ENCODE results near the gene ZNF580.

The ZNF580 gene

DNA sequence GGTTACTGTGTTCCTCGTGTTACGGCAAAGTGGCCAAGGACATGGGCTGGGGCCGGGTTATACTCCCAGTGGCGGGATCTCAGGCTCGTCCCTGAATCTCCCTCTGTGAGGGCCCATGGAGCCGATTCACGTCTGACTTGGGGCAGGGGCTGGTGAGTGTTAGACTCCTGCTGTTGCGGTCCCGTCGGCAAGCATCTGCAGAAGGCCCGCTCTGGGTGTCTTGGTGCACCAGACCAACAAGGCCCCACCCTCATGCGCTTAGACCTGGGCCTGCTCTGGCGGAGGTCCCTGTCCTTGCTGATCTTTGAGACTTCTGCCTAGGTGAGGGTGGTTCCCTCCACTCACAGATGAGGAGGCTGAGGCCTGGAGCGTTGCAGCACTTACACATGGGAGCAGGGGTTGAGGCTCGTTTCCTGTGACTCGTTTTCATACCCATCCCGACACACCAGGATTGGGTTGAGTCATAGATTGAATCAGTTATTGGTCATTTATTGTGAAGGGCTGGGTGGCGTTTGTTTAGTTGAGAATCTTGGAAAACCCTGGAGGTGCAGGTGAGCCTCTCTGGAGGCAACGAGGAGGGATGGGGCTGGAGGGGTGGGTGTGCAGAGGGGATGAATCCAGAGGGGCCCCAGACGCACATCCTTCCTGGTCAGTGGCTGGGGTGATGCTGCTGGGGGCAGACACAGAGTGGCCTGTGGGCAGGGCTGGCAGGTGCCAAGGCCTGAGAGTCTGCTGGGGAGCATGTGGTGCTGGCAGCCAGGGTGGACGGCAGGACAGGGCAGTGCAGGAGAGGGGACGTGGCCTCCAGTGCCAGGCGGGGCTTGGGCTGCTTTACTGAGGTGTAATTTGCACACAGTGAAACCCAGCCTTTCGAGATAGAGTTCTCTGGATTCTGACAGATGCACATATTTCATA is 38.8 kb downstream of the ZNF580 start:
- no peak for DNase-seq (ENCODE audit: low spot score)

DNA sequence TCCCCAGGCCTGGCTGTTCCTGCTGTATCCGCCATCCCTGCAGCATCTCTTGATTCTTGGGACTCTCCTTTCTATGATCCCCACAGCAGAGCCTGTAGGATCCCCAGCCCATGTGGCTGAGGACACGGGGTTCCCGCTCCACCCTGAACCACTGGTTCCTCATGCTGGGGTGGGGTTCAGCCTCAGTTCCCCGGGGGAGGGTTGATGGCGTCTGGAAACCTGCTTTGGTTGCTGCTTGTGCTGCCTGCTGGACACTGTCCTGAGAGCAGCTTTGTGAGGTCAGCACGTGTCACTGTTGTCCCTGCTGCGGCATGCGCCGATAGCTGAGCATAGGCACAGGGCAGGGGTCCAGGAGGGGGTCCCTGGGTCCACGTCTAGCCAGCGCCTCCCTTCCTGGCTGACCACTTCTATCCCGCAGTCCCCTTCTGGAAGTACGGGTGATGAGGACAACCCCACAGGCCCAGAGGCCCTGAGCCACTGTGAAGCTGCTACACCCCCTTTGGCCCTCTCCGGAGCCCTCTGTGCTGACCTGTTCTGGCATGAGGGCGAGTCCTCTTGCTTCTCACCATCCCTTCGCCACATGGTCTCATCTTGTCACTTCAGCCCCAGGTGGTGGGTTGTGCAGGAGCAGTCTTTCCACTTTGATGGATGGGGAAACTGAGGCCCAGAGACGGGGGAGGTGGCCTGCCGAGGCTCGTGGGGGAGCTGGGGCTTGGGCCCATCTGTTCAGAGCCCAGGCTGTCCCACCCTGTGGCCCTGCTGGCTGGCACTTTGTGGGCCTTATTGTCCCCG is 39.7 kb downstream of the ZNF580 start:
- no peak for DNase-seq (ENCODE audit: low spot score)

DNA sequence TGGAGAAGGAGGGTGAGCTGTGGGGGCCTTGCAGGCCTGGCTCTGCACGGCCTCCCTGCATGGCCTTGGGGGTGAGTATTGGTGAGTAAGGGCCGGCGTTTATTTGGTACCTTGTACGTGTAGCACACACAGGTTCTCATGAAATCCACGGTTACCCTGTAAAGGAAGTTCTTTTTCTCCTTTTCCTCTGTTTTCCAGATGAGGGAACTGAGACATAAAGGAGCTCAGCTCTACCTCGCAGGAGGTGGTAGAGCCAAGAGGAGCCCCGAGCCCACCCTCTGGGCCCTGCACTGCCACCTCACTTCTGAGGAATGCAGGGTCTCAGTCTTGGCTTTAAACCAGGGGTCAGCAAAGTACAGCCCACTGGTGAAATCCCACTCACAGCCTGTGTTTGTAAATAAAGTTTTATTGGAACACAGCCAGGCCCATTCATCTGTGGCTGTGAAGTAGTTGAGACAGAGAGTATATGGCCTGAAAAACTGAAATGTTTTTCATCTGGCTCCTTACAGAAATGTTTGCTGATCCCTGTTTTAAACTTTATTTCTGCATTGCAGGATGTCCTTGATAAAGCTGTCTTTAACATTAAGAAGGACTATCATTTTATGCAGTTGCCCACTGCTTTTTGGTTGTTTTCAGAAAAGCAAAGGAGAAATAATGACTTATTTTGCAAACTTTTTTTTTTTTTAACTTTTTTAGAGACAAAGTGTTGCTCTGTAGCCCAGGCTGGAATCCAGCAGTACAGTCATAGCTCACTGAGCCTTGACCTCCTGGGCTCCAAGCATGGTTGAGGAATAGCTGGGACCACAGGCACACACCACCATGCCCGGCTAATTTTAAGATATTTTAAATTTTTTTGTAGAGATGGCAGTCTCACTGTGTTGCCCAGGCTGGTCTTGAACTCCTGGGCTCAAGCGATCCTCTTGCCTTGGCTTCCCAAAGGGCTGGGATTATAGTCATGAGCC is 40.6 kb downstream of the ZNF580 start:
- DNase-seq (ENCODE audit: low spot score): no peak

DNA sequence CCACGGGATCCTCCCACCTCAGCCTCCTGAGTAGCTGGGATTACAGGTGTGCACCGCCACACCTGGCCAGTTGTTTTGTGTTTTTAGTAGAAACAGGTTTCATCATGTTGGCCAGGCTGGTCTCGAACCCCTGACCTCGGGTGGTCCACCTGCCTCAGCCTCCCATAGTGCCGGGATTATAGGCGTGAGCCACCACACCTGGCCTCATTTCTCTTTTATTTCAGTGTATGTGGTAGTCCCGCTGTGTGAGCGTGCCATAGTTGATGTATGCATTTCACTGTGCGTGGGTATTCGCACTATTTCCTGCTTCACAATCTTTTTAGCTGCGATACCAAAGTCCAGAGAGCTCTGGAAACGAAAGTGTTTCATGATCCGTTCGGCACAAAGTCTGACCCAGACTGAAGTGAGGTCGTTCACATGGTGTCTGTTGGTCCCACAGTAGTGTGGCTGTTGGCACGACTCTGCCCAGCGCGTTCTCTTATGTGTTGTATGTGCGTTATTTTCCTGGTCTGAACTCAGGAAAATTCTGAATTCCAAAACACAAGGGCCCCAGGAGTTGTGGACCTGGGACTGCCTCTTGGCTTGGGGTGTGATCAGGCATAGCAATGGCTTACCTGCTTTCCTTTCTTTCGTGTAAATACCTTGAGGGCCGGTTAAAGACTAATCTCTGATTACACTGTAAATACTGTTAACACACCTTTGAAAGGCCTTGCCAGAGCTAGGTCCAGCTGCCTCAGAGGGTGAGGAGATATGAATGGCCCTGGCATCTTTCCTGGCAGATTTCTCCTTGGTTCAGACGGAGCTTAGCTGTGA is 42.9 kb downstream of the ZNF580 start:
- no peak for DNase-seq (ENCODE audit: low spot score)

DNA sequence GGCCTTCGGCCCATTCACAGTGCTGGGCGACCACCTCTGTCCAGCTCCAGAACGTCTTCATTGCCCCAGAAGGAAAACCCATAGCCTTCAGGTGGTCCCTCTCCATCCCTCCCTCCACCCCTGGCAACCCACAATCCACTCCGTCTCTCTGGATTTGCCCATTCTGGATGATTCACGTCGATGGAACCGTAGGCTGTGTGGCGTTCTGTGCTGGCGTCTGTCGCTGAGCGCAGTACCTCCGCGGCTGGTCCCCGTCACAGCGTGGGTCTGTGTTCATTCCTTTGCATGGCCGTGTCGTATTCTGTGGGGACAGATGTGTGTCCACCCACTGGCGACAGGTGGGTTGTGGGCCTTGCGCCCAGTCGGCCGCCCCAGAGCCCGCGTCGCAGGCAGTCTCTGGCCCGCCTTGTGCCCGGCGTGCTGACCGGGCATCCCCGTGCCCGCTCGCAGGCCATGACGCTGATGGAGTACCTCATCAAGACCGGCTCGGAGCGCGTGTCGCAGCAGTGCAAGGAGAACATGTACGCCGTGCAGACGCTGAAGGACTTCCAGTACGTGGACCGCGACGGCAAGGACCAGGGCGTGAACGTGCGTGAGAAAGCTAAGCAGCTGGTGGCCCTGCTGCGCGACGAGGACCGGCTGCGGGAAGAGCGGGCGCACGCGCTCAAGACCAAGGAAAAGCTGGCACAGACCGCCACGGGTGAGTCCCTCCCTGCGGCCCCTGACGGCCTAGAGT is 44.3 kb downstream of the ZNF580 start:
- no peak for DNase-seq (ENCODE audit: low spot score)

DNA sequence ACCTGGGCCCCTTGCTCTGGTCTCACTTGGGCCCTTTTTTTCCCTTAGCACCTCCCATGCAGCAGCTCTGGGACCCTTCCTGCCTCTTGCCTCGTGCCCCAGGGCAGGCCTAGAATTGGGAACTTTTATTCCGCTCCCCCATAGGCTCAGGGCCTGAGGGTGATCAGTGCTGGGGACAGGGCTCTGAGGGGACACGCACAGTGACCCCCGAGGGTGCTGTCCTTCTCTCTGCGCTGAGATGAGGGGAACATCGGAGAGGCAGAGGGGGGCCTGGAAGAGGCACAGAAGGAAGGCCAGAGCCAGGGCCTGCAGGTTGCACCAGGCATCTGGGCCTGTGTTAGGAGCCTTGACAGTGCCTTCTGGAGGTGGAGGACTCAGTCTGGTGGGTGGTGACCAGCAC is 45.0 kb downstream of the ZNF580 start:
- DNase-seq (ENCODE audit: low spot score): no peak

DNA sequence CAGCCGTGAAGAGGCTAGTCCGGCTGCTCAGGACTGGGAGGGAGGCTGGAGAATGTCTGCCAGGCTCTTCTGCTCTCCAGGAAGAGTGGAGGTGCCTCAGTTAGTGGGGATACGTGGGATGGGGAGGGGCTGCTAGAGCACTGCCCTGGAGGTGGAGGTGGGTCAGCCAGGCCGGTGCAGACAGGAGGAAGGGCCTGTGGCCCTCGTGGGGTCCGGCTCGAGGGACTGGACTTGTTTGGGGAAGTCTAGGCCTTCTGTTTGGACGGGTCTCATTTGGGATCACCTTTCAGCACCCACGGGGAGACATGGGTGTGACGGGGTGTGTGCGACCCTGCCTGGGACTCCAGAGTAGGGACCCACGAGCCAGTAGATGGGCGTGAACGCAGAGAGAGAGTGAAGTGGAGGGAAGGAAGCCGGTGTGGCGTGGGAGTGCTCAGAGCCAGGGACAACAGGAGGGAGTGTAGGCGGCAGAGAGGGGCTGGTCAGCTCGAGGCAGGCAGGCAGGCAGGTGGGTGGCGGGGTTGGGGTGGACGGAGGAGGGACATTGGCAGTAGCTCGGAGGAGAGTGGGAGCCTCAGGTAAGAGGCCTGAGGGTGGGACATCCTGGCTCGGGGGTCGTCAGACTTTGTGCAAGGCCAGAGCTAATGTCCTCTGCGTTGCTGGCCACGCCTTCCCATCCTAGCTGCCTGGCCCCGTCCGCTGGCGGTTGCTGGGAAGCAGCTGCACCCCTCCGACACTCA is 45.7 kb downstream of the ZNF580 start:
- no peak for DNase-seq (ENCODE audit: low spot score)

DNA sequence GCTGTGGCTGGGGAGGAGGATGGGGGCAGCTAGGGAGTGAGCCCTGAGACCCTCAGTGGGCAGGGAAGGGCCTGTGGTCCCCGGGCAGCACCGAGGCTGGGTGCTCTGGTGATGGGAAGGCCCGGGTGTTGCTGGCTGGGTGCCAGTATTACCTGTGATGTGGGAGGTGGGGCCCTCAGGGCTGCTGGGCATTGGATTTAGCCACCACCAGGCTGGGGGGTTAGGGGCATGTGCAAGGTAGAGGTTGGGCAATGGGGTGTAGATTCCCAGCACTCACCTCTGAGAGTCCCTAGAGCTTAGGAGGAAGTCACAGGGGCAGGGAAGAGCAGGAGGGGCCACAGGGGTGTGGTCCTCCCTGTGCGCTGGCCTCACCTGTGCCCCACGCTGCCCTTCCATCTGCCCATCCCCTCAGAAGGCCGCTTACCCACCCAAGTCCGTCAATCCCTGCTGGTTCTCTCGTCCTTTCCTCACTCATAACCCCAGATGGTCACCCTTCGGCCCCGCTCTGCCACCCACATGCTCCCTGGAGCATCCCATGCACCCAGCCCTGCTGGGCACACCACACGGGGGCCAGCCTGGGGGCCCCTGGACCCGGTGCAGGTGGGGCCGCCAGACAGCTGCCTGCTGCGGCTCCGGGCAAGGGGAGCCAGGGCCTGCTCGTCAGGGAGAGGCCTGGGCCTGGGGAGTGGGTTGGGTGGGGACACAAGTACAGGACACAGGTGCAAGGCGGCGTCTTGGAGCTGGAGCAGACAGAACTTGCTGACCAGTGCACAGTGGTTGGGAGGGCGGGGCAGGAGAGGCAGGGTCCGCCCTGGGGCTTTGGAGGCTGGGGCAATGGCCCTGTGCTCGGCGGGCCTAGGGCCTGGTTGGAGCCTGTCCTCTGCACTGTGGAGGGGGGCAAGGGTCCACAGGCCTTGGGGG is 46.7 kb downstream of the ZNF580 start:
- no peak for DNase-seq (ENCODE audit: low spot score)

DNA sequence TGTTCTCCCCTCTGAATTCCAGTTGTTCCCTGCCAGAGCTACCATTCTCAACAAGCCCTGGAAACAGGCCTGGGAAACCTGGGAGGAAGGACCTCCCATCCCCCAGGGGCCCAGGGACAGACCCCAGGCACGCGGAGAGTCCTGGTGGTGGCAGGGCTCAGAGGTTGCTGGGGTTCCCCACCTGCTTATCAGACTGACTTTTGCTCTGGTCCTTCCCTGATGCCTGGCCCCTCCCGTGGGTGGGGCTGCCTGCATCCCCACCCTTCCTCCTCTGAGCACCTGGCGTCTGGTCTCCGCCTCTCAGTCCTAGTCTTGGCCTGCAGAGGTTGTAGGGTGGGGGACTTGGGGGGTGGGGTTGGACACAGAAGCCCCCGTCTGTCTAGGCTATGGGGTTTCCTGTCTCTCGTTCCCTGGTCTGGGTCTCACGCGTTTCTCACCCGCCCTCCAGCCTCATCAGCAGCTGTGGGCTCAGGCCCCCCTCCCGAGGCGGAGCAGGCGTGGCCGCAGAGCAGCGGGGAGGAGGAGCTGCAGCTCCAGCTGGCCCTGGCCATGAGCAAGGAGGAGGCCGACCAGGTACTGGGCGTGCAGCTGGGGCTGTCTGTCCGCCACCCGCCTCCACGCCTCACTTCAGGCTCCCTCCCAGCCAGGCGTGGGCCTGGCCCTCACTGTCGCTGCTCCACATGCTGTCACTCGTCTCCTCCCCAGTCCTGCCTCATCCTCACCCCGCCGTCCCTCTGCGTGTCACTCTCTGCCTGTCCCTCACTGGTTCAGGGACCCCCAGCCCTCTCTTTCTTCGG is 47.8 kb downstream of the ZNF580 start:
- DNase-seq (ENCODE audit: low spot score): peak; percentile 32

DNA sequence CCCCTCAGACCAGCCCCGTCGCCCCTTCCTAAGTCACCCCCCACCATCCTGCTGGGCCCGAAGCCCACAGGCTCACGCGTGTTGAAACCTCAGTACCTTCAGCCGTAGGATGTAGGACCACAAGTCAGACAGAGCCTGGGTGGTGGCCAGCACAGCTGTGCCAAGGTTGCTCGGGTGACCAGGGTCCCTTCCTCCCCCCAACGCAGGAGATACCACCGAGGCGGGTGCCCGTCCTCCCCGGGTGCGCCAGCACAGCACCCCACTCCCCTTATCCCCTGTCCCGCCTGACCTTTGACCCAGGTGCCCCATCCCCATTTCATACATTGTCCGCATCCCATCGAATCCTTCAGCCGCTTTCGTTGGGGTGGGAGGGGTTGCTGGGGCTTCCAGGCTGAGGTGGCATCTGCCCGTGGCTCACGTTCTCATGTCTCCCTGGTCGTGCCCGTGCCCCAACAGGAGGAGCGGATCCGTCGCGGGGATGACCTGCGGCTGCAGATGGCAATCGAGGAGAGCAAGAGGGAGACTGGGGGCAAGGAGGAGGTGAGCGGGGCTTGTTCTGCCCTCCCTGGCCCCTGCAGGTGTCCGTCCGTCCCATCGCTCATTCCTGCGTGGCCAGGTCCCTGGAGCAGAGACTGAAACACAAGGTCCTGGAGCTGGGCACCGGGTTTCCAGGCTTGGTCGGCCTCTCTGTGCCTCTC is 48.8 kb downstream of the ZNF580 start:
- no peak for DNase-seq (ENCODE audit: low spot score)

DNA sequence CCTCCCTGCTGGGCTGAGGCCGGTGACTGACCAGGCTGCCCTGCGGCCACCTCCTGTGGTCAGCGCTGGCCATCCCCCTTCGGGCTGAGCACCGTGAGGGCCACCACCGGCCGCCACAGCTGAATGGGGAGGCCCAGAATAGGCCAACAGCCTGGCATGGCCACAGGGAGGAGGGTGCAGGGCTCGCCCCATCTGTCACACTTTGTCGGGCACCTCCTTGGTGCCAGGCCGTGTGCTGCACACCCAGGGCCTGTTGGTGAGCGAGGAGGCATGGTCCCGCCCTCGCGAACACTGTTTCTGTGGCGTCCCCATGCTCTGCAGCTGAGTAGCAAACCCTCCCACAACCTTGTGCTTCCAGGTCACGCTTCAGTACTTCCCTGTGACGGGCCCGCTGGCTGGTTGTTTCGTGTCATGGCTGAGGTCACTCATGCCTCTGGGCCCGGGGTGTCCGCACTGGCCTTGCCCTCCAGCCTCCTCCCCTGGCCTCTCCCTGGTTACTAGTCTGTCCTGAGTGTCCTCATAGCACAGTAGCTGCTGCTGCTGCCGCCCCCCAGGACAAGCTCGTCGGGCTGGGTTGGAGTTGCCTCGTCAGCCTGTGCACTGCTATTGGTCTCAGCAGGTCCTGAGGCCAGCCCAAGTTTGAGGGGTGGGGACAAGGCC is 49.4 kb downstream of the ZNF580 start:
- no peak for DNase-seq (ENCODE audit: low spot score)

DNA sequence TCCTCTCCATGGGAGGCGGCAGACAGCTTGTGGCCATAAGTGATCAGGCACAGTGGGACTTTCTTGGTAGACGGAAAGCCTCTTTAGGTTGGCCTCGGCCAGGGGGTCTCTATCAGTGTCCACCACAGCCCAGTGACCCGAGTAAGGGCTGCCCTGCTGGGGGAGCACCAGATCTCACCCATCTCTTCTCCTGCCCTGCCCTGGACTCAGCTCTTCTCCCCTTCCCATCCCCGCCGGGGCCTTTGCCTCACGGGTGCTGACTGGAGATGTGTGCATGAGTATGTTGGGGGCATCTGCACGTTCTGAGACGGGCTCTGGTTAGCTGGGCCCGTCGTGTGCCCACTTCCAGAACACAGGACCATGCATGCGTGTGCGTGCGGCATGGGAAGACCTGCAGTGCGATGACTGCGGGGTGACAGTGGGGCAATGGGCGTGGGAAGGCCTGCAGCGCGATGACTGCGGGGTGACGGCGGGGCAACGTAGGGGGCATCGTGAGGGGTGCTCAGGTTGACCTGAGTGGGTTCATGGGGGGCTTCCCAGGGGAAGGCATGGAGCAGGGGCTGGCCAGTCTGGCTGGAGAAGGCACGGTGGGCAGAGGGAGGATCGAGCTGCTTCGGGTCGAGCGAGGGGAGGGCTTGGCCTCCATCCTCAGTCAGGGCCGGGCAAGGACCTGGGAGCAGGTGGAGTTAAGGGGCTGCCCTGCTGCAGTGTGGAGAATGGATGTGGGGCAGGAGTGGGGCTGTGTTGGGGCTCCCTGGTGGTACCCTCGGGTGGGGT is 50.2 kb downstream of the ZNF580 start:
- DNase-seq (ENCODE audit: low spot score): no peak

DNA sequence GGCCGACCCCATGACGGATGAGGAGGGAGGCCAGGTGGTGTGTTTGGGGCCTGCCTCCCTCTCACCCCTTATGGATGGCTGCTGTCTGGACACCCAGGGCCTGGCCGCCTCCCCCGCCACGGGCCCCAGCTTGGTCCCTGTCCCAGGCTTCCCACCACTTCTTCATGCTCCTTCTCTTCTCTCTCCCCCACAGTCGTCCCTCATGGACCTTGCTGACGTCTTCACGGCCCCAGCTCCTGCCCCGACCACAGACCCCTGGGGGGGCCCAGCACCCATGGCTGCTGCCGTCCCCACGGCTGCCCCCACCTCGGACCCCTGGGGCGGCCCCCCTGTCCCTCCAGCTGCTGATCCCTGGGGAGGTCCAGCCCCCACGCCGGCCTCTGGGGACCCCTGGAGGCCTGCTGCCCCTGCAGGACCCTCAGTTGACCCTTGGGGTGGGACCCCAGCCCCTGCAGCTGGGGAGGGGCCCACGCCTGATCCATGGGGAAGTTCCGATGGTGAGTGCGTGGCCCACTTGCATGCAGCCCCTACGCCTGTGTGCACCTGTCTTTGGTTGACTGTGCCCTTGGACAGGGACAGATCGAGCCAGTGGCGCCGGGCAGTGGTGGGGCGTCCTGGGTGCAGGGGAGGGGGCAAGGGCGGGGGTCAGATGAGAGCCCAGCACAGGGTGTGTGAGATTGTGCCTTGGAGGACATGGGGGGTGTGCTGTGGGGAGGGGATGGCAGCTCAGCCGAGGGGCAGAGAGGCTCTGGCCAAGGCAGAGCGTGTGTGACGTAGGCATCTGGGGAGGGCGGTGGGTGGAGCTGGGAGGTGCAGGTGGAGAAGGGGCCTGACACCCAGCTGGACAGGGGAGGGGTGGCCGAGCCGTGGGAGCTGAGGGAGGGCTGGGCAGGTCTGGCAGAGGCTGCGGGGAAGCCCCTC is 51.0 kb downstream of the ZNF580 start:
- no peak for DNase-seq (ENCODE audit: low spot score)

DNA sequence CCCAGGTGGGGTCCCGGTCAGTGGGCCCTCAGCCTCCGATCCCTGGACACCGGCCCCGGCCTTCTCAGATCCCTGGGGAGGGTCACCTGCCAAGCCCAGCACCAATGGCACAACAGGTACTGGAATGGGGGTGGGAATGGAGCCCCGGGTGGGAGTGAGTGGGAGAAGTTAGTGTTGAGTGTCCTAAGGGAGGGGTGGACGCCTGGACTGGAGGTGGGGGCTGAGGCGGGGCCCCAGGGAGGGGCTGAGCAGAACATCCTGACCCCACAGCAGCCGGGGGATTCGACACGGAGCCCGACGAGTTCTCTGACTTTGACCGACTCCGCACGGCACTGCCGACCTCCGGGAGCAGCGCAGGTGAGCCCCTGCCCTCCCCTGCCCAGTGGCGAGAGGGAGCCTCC is 51.9 kb downstream of the ZNF580 start:
- no peak for DNase-seq (ENCODE audit: low spot score)
